Activated CD4-positive, alpha-beta T cell treated with anti-CD3 and anti-CD28 coated beads for 48 hours (primary cell): ENCODE results near the gene USH1C.
A peak's percentile ranks its signal among the peaks of the same experiment; 100 is the strongest.

ENCODE experiments used
- DNase-seq: peaks from one replicate; pipeline ENCODE4 v3.0.0-alpha.2; 2020

The USH1C gene

DNA sequence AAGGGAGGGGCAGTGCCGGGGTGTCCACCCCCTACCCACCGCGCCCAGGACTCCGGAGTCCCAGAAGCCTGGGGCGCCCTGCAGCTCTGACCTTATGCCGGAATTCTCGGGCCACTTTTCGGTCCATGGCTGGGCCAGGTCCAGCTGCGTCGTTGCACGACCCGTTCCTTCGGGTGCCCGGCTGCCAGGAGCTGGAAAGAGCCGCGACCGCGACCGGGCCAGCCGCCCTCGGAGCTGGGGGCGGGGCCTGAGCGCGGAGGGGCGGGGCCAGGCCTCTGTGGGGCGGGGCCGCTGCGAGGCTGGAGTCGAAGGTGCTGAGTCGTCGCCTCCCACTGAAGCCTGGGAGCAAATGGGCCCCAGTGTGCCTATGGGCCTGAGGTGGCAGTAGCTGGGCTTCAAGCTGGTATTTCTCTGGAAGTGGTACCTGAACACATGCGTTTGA, at the start of gene USH1C:
USH1C (minus strand) TSS at position 236 of the 442 bp plus-strand sequence; CDS start at position 127, 109 bp downstream.
- DNase-seq = peak; percentile 60

DNA sequence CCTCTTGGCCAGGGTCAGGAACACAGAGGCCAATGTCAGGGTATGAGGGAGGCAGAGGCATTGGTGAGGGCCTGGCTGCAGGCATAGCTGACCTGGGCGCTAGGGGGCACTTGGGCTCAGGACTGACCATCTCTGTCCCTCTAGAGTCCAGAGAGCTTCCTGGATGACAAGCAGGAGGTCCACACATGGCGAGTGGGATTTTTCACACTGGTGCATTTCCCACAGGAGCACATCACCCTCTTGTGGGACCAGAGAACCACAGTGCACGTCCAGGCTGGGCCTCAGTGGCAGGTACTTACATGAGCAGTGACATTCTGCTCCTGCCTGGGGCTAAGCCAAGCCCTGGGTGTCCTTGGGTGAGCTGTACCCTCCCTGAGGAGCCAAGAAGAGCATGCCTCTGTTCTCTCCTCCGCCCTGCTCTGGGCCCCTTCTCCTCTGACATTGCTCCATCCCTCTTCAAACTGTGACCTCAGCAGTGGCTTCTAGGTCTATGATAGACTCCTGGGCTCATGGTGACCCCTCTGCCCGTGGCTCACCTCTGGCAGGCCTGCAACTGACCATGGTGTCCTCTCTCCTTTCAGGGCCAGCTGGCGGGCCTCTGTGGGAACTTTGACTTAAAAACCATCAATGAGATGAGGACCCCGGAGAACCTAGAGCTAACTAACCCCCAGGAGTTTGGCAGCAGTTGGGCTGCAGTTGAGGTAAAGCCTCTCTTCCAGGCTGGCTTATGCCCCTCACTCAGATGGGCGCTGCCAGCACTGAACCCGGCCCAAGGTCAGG, 49.4 kb upstream of the USH1C start:
- no peak for DNase-seq

DNA sequence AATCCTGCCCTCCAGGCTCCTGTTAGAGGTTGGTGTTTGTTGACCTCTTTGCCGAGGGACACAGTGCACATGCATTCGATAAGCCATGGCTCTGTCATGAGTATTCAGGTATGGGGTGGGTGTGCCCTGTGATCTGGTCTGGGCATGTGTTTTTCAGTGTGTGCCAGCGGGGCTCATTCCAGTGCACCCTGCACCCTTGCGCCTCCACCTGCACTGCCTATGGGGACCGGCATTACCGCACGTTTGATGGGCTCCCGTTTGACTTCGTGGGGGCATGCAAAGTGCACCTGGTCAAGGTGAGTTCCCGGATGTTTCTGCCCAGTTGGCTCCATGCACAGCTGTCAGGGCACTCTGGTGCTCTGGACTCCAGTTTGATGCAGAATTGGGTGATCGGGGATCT, 47.1 kb upstream of the USH1C start:
- DNase-seq = no peak

DNA sequence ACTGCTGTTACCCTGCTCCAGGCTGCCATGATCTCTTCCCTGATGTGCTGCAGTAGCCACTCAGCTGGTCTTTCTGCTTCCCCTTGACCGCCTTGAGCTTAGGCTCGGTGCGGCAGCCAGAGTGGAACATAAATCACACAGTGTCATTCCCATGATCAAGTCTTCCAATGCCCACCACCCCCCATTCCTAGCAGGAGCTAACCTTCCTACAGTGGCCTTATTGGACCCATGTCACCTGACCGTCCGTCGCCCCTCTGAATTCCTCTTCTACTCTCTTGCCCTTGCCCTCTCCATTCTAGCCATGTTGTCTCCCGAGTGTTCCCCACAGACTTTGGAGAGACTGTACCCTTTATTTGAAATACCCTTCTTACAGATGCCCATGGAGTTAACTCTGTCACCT, 46.2 kb upstream of the USH1C start:
- no peak for DNase-seq

DNA sequence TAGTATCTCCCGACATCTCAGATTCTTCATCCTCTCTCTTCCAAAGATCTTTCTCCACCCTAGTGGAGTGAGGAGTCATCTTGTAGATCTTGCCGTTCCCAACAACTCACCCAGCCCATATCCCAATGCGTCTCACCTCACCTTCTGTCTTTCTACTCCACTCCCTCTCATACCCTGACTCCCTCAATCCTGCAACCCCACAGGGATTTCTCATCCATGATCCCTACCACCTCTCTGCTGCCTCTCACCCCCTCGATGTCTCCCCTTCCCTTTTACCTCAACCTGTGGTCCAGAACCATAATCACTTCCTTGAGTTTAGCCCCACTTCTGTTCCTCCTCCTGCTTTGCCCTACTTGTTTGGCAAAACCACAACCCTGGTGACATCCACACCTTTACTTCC, 44.5 kb upstream of the USH1C start:
- no peak for DNase-seq

DNA sequence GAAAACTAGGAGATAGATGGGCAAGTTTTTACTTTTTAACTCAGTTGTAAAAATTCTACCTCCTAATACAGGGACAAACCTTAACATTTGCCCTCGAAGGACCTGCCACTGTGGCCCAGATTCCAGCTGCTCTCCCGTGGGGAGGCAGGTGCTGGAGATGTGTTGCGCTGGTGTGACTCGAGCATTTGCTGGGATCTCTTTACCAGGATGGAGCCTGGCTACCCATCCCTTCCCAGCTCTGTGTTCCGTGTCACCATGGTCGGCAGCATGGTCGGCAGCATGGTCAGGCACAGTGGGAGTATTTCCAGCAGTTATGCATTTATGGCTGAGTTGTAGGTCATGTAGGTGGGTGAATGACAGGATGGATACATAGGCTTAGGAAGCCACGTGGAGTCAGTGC, 44.0 kb upstream of the USH1C start:
- DNase-seq = no peak

- DNase-seq = no peak
Measured at GRCh38 chr11:17585911-17586695, 41.9 kb upstream of the USH1C start.

- no peak for DNase-seq
Measured at GRCh38 chr11:17581732-17582053, 37.5 kb upstream of the USH1C start.

- DNase-seq = no peak
Measured at GRCh38 chr11:17581036-17581731, 37.0 kb upstream of the USH1C start.

- DNase-seq = no peak
Measured at GRCh38 chr11:17580271-17580670, 36.1 kb upstream of the USH1C start.

DNA sequence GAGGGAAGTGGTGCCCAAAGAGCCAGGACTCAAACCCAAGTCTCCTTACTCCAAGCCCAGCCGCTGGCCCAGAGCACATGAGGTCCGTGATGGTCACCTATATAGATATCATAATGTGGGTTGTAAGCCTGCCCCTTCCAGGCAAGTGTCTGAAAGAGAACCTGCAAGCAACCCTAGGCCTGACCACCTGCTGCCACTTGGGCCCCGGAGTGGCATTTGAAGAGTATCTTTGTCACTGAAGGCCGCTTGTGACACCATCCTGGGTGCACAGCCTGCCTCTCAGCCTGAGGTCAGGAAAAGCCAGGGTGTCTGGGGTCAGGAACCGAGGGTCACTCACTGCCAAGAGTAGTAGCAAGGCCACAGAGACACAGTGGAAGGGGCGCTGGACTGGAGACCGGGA, 35.2 kb upstream of the USH1C start:
- no peak for DNase-seq

- DNase-seq = no peak
Measured at GRCh38 chr11:17578958-17579357, 34.7 kb upstream of the USH1C start.

DNA sequence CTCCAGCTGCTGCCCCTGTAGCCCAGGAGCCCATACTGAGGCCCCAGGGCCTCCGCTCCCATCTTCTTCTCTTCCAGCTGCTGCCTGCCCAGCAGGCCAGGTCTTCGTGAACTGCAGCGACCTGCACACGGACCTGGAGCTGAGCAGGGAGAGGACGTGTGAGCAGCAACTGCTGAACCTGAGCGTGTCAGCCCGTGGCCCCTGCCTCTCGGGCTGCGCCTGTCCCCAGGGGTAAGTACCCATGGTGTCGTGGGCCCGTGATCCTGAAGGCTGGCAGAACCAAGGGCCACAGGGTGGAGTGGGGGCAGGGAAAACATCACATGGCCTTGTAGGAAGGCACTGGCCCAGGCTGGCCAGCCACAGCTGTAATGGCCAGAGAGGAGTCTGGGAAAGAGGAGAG, 34.1 kb upstream of the USH1C start:
- DNase-seq = no peak

DNA sequence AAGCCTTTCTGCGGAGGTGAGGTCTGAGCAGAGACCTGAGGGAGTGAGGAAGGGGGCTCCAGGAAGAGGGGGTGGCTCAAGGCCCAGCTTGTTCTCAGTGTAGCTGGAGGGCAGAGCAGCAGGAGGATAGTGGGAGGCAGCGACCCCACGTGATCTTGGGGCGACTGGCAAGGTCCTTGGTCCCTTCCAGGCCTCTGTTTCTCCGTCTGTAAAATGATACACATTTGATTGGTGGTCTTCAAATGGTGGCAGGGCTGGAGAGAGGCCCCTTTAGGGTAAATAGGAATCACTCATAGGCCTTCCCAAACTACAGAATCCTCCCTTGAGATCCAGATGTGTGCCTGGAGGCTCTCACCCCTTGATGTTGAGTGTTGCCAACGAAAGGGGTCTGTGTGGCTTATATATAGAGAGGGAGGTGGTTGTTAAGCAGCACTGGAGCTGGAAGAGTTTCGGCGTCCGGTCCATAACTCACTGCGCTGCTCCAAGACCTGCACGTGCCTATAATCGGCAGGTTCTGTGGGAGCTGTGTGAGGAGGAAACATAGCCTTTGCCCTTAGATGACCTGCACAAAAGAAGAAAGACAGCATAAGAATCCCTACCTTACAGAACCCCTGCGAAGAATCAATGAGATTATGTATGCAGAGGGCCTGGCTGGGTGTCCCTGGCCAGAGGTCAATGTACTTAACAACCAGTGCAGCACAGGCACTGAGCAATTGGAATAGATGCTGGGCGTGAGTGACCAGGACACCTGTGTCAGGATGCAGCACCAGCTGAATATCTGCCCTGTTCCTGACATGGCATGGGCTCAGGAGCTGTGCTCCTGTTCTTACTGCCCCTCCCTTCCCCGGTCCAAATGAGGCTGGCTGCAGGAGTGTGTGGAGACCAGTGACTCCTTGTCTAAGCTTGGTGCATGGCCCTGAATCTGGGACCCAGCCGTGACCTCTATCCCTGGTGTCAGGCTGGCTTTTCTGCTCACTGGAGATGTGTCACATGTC, 31.5 kb upstream of the USH1C start:
- DNase-seq = no peak

DNA sequence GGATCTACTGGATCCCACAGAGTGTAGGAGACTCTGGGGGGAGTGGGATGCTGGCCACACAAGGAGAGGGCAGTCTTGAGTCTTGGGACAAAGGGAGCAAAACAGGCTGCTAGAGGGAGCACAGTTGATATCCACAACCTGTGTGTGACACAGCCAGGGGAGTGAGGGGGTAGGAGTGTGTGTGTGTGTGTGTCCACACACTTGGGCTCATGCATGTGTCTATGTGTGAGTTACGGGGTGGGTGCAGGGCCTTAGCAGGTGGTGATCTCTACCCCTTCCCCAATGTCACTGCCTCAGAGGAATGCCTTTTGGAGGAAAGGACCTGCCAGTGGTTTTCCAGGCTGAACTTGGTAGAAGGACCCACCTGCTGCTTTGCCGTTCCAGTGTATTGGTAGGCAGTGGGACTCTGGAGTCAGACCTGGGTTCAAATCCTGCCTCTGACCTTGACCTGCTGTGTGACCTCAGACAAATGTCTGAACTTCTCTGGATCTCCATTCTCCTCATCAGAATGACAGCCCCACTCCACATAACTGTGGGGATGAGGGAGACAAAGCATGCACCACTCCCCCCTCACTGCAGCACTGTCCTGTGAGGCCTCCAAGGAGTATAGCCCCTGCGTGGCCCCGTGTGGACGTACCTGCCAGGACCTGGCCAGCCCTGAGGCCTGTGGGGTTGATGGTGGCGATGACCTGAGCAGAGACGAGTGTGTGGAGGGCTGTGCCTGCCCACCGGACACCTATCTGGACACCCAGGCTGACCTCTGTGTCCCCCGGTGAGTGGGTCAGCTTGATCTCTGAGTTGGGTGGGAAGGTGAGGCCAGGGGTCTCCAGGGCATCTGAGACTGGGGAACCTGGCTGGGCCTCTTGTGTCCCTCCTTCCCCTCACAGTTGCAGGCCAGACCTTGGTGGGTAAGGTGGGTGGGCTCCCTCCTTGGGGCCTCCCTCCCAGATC, 30.2 kb upstream of the USH1C start:
- no peak for DNase-seq

DNA sequence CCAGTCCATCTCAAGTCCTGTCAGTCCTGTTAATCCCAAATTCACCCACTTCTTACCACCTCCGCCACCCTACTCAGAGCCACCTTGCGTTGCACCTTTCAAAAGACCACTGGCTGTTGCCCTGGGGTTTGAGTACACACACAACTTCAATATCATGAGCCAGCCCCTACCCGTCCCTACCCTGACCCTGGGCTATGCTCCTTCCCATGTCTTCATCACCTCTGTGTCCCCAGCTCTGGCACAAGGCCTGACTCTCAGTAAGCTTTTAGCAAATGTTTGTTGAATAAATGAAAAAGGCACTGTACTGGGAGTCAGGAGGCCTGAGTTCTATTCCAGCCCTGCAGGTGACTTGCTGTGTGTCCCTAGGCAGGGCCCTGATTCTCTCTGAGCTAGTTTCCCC, 29.3 kb upstream of the USH1C start:
- DNase-seq = no peak

DNA sequence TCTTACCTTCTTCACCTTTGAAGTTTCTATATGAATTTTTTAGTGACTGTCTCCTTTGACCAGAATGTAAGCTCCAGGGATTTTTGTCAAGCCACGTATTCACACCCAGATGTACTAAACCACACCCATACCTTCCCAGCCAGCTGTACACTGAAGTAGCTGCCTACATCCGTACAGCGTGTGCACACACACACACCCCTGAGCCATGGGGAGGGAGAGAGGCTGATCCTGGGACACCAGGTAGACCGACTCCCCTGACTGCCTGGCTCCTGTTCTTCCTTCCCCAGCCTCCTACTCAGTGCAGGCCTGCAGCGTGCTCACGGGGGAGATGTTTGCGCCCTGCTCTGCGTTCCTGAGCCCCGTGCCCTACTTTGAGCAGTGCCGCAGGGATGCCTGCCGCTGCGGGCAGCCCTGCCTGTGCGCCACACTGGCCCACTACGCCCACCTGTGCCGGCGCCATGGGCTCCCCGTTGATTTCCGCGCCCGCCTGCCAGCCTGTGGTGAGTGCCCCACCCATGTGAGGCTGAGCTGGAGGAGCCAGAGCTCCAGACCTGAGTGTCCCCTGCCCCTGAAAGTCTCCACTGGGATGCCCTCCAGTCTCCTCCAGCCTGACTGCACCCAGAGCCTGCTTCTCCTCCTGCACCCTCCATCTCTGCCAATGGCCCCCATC, 28.7 kb upstream of the USH1C start:
- DNase-seq = no peak

DNA sequence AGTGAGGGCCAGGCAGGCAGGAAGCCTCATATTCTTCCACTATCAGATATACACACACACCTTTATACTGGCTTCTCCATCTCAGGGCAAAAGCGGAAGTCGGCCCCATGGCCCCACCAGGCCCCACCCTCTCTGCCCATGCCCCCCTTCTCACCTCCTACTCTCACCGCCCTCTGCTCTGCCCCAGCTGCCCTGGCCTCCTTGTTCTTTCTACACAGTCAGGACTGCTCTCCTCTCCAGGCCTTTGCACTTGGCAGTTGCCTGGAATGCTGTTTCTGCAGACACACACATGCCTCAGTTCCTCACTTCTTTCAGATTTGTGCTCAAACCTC, 28.1 kb upstream of the USH1C start:
- no peak for DNase-seq

DNA sequence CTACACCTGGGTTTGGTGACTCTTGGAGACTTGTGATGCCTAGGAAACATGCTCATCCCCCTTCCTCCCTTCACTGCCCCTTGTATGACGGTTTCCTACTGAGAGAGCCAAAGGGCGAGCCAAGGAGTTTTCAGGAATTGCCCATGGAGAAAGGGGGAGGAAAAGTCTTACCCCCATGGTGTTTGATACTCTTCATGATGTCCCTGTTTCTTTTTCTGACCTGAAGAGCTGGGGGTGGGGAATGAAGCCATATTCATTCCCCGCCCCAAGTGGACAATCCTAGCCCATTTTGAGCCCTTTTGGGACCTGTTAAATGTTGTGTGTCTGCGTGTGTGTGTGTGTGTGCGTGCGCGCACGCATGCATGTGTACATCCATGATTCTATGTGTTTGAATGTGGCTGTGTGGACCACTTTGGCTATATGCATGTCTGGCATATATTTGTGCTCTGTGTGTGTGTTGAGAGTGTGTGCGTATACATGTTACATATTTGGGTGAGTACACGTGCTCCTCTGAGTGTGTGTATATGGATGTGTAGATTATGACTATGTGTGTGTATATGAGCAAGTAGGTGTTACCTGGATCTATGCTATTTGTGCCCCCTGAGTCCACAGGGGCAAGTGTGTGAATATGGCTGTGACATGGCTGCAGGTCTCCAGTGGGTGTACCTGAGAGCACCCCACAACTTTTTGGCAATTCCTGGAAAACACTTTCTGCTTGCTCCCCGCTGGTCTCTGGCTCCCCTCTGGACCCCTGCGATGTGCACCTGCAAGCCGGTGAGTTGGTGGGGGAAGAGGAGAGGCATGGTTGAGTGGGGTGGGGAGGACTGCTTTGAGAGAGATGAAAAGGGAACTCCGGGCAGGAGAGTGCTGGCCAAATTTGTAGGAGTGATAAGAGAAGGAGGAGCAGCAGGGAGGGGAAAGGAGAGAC, 27.5 kb upstream of the USH1C start:
- no peak for DNase-seq

DNA sequence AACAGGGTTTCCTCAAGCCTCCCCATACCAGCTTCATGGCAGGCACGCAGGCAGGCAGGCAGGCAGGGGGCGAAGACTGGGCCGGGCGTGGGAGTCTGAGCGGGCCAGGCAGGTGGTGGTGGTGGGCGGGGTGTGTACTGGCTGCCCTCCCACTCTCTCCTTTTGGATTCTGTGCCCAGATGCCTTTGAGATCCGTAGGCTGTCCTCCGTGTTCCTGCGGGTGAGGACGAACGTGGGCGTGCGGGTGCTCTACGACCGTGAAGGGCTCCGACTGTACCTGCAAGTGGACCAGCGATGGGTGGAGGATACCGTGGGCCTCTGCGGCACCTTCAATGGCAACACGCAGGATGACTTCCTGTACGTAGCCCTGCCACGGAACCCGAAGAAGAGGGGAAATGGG, 25.8 kb upstream of the USH1C start:
- no peak for DNase-seq
